HG03196 (cell line): ENCODE measurements around the gene ZNF519.
"Not testable (repeated sequence)": the region's sequence is repeated elsewhere in the genome, so short reads cannot be mapped to it uniquely, and the experiment has no call there.

ENCODE experiments used
- ATAC-seq: cut with Tn5 transposase; IDR thresholded peaks from one replicate; pipeline ENCODE4 v1.9.1; 2021; ENCODE audit not compliant: unreplicated experiment

The ZNF519 gene

DNA sequence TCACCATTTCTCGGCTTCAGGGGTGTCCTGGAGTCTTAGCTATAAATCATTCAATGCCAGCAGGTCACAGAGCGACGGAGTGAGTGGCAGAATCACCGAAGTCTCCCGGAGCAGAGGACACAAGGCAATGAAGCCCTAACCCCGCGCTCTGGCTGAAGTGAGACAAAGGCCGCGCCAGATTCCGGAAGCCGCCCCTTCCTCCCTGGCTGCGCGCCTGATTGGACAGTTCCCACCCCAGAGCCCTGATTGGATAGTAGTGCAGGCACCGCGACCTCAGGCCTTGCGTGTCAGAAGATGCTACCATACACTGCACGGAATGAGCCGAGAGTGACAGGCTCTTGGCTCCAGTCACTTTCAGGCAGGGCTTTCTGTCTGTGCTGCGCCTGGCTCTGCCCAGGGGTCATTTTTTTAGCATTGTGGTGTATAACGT, at the start of gene ZNF519:
Gene ZNF519 (minus strand): TSS at position 165 of the 430 bp plus-strand sequence. CDS start 158 bp downstream, at position 7.
- ATAC-seq = peak; percentile 100

DNA sequence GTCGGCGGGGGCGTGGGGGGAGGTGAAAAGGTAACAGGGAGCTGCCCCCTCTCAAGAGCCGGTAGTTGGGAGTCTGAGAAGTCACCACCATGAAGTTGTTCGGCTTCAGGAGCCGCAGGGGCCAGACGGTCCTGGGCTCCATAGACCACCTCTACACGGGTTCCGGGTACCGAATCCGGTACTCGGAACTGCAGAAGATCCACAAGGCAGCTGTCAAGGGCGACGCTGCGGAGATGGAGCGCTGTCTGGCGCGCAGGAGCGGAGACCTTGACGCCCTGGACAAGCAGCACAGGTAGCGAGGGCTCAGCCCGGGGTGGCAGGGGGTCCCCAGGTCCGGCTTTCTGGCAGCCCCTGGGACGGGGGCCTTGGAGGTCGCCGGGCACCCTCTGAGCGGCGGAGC, 47.1 kb upstream of the ZNF519 start:
- no peak for ATAC-seq

DNA sequence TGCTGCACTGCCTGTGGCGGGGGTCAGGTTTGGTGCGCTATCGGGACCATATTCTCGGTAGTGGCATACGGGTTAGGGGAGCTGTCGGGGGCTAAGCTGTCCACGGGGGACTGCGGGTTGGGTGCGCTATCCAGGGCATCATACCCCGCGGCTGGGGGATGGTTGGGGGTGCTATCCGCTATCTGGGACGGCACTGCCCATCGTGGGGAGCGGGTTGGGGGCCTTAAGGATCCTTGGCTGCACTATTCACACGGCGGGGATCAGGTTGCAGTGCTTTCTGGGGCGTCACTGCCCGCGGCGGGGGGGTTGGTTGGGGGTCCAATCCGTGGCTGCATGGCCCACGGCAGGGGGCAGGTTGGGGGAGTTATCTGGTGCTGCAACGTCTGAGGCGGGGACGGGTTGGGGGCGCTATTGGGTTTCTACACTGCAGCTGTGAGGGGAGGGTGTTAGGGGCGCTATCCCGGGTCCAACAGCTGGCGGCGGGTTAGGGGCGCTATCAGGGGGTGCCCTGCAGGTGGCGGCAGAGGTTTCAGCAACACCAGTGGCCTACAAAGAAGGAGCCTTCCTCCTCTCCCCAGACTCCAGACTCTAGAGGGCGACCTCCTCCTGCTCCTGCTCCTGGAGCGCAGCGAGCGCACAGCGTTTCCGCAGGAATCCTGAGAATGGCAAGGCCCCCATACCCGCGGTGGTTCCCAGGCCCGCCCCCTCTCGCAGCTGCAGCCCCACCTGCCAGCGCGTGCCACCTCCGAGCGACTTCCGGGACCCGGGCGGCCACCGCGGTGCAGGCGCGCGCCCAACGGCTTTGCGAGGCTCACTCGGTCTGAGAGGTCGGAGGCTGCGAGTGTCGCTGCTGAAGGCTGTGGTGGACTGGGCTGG, 46.3 kb upstream of the ZNF519 start:
- peak; percentile 85 for ATAC-seq

DNA sequence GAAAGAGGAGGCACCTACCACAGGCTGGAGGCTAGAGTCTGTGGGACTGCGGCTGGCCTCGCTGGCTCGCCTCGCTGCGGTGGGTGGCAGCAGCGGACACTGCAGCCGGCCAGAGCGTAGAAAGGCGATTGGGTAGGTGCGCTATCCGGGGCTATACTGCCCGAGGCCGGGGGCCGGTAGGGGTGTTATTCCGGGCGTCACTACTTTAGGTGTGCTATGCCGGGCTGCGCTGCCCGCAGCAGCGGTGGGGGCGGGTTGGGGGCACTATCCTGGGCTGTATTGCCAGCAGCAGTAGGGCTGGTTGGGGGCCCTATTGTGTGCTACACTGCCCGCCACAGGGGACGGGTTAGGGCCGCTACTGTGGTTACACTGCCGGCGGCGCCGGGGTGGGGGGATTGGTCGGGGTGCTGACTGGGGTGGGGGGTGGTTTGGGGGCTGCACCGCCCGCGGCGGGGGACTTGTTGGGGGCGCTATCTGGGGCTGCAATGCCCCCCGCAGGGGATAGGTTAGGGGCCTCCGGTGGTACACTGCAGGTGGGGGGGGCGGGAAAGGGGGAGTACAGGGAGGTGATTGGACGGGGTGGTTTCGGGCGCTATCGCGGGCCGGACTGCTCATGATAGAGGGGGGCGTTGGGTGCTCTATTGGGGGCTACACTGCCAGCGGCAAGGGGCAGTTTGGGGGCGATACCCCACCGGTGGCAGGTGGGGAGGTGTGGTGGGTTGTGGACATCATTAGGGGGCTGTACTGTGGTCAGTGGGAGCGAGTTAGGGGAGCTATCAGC, 45.5 kb upstream of the ZNF519 start:
- ATAC-seq = not testable (repeated sequence)

DNA sequence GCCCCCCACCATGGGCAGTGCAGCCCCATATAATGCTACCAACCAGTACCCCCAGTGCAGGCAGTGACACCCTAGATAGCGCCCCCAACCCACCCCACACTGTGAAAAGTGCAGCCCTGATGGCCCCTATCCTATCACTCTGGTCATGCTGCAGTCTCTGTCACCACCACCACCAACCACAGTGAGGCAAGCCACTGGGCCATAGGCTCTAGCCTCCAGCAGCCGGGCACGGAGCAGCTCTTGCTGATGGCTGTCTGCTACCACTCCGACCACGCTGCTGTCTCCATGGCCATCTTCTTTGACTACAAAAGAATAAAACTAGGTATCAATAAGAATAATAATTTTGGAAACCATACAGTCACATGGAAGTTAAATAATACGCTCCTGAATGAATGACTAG, 43.2 kb upstream of the ZNF519 start:
- ATAC-seq = not testable (repeated sequence)

DNA sequence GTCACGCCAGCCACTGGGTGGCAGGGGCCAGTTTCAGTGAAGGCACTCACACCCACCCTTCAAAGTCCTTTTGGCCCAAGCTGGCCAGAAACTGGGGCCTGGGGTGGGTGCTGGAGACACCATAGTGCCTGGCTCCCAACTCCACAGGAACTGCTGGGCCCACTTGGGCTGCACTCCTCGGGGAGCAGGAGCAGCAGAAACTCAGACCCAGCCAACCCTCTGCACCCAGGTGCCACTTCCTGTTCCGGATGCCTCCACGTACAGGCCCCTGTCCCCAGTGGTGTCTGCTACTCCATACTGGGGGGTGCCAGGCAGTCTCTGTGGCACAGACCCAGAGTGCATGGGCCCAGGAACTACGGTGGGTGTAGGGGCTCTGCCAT, 42.5 kb upstream of the ZNF519 start:
- no peak for ATAC-seq

DNA sequence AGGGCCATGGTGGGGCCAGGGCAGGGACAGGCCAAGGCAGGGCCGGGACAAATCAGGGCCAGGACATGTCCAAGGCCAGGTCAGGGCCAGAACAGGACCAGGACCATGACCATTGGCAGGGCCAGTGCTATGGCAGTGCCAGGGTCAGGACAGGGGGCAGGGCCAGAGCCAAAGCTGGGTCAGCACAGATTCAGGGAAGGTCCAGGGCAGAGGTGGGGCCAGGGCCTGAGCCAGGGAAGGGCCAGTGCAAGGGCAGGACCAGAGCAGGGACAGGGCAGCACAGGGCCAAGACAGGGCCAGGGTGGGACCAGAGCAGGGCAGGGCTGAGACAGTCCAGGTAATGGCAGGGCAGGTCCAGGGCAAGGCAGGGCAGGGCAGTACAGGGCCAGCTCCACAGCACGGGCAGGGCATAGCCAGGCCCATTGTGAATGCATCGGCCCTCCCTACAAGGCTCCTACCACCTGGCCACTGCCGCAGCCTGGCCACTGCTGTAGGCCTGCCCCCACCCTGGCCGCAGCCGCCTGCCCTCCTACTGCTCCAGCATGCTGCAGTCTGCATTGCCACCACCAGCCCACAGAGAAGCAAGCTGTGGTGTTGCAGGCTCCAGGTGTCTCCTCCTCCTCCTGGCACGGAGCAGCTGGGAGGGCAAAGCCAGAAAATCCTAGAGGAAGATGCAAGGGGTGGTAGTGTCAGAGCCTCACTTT, 41.9 kb upstream of the ZNF519 start:
- ATAC-seq = not testable (repeated sequence)

DNA sequence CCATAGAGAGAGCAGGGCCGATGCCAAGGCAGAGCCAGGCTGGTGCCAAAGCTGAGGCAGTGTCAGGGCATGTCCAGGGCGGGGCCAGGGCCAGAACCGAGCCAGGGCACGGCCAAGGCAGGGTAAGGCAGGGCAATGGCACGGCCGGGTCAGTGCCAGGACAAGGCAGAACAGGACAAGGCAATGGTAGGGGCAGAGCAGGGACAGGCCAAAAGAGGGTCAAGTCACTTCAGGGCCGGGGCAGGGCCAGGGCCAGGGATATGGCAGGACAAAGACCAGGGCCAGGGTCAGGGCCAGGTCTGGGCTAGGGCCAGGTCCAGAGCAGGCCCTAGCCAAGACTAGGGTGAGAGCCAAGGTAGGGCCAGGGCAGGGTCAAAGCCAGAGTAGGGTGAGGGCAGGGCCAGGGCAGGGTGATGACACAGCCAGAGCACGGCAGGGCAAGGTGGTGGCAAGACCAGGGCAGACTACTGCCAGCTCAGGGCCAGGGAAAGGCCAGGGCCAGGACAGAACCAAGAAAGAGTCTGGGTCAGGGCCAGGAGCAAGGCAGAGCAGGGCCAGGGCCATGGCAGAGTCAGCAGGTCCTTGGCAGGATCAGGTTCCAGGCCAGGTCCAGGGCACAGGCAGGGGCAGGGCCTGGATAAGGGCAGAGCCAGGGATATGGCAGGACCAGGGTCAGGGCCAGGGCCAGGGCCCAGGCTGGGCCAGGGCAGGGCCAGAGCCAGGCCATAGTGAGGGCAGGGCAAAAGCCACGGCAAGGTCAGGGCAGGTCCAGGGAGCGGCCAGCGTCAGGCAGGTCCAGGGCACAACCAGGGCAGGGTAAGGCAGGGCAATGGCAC, 41.1 kb upstream of the ZNF519 start:
- ATAC-seq = not testable (repeated sequence)

DNA sequence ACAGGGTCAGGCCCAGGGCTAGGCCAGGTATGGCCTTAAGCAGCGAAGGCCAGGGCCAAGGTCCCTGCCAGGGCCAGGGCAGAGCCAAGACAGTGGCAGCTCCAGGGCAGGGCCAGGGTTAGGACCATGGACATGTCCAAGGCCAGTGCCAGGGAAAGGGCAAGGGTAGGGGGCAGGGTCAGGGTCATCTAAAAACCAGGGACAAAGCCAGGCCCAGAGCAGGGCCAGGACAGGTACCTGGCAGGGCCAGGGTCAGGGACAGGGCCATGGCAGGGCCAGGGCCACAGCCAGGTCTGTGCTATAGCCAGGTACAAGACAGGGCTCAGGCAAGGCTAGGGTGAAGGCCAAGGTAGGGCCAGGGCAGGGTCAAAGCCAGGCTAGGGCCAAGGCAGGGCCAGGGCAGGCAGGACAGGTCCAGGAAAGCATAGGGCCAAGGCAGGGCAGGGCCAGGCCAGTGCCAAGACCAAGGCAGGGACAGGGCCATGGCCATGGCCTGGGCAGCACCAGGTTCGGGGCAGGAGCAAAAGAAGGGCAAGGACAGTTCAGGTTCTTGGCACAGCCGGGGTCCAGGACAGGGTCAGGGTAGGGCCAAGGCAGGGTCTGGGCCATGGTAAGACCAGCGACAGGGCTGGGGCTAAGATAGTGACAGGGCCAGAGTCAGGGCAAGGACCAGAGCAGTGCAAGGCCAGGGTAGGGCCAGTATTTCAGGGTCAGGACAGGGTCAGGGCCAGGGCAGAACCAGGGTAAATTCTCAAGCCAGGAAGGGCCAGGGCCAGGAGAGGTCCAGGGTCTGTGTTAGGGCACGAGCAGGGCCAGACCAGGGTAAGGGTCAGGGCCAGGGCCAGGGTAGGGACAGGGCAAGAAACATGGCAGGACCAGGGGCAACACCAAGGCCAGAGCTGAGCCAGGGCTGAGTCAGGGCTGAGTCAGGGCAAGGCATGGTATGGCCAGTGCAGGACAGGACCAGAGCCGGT, 40.2 kb upstream of the ZNF519 start:
- ATAC-seq = not testable (repeated sequence)

DNA sequence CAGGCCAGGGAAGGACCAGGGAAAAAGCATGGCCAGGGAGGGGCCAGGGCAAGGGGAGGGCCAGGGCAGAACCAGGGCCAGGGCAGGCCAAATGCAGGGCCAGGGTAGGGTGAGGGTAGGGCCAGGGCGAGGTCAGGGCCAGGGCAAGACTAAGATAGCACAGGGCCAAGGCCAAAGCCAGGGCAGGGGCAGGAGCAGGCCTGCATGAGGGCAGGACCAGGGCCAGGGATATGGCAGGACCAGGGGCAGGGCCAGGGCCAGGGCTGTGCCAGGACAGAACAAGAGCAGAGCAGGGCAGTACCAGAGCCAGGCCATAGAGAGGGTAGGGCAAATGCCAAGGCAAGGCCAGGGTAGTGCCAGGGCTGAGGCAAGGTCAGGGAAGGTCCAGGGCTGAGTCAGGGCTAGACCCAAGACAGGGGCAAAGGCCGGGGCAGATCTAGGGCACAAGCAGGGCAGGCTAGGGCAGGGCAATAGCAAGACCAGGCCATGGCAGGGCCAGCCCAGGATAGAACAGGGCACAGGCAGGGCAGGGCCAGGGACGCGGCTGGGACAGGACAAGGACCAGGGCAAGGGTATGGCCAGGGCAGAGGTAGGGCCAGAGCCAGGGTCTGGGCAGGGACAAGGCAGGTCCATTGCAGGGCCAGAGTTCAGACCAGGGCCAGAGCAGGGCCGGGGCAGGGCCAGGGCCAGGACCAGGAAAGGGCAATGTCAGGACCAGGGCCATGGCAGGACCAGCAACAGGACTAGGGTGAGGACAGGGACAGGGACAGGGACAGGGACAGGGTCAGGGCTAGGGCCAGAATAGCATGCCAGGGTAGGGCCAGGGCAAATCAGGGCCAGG, 39.3 kb upstream of the ZNF519 start:
- ATAC-seq = not testable (repeated sequence)

DNA sequence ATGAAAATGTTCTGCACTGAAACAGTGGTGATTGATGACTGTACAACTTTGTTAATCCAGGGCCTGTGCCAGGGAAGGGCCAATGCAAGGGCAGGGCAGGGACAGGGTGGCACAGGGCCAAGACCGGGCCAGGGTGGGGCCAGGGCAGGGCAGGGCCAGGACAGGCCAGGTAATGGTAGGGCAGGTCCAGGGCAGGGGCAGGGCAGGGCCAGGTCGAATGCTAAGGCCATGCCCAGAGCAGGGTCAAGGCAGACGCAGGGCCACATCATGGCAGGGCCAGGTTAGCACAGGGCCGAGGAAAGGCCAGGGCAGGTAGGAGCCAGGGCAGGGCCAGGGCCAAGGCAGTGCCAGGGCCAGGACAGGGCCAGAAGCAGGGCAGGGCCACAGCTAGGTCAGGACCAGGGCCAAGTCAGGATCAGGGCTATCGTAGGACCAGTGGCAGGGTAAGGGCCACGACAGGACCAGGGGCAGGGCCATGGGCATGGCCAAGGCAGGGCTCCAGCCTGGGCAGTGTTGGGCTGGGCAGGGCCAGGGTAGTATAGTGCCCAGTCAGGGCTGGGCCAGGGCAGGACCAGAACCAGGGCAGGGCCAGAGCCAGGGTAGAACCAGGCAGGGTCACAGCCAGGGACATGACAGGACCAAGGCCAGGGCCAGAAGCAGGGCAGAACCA, 38.3 kb upstream of the ZNF519 start:
- ATAC-seq = not testable (repeated sequence)

DNA sequence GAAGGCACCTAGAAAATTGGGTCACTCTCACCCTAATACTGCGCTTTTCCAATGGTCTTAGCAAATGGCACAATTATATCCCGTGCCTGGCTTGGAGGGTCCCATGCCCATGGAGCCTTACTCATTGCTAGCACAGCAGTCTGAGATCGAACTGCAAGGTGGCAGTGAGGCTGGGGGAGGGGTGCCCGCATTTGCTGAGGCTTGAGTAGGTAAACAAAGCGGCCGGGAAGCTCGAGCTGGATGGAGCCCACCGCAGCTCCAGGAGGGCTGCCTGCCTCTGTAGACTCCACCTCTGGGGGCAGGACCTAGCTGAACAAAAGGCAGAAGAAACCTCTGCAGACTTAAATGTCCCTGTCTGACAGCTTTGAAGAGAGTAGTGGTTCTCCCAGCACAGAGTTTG, 30.7 kb upstream of the ZNF519 start:
- ATAC-seq = not testable (repeated sequence)

DNA sequence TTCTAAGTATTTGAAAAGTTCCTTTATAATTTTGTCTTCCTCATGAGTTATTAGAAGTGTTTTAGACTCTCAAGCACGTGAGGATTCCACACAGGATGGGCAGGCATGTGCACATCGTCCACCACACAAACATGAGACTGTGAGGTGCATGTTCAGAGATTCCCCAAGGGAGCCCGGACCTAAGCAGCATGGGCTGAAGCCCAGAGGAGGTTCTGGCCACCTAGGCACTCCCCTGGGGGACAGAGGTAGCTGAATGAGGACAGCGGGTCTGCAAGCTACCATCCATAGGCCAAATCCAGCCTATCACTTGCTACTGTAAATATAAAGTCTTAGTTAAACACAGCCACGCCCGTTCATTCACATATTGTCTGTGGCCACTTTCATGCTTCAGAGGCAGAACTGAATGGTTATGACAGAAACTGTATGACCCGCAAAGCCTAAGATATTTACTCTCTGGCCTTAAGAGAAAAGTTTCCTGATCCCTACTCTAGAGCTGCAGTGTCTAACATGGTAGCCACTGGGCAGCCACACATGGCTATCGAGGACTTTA, 19.4 kb upstream of the ZNF519 start:
- not testable (repeated sequence) for ATAC-seq

DNA sequence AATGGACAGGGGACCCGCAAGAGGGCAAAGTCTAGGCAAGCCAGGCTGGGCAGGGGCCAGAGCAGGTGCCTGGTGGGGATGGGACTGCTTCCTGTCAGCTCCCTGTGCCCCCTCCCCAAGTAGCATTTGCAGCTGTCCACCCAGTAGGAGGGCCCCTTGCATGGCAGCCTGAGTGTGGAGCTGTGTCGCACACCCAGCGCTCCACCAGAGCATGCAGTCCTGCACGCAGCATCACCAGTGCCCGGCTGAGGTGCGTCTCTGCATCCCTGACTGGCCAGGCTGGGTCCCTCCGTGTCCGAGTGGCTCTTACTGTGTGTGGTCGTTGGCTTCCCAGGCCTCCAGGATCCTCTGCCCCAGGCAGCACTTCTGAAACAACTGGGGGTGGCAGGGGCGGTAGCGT, 18.5 kb upstream of the ZNF519 start:
- not testable (repeated sequence) for ATAC-seq

DNA sequence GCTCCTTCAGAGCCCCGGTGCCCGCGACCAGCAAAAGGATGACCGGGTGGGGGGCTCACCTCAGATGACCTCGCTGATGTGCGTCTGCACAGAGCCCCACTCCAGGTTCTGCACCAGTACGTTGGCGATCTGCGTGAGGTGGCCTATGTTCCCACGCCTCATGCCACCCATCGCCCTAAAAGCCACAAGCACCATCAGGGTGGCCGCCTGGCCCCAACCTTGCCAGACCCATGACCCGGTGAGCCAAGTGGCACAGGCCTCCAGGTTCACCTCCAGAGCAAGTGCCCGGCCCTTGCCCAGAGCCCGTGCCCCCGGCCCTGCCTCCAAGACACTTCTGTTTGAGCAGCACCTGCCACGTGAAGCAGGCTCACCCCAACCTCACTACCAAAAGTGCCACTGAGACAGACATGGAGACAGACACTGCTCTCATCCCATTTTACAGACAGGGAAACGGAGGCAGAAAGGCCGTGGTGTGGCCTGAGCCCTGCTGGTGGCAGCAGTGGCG, 17.7 kb upstream of the ZNF519 start:
- not testable (repeated sequence) for ATAC-seq

DNA sequence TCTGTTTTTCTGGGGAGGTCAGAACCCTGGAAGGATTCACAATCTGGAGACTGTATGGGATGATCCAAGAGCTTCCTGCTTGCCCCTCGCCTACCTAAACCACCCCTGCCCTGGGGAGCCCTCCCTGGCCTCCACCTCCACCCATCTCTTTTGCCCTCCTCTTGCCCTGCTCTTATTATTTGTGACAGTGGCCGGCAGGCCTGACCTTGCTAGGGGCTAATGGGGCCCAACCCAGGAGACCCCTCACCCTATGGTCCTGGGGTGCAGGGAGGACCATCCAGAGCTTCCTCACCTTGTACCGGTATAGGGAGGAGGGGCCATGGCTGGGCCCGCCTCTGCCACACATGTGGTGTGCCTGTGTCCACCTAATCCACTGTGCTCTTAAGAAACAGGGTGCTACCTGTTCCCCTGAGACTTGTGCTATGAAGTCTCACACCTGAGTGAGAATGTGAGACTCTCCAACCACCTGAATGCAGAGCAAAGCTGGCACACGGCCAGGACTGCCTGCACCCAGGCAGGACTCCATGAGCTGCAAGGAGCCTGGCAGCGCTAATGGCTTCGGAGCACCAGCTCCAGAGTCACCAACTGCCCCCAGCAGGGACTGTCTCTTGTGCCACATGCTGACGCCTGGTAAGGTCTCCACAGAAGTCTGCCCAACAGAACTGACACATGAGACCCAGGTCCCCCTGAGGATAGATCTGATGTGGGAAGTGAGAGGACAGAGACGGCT, 17.1 kb upstream of the ZNF519 start:
- not testable (repeated sequence) for ATAC-seq
